Naive thymus-derived CD4-positive, alpha-beta T cell (primary cell): ENCODE results near the gene ISX. TPM values are rescaled to one million over a fixed set of nuclear protein-coding genes. Genes with fewer than 3 reads are reported as not detected.

Source experiments
- ATAC-seq: fragments of 150-1000 bp; cut with Tn5 transposase; 2 replicates; pipeline ENCODE4 v1.10.0; 2021; ENCODE audit warnings: mild to moderate bottlenecking, moderate library complexity
- CTCF ChIA-PET: fragments of 350-600 bp; sonication (Branson Sonifier 250); formaldehyde crosslinking; loops from one replicate; lab custom pipeline; 2021; ENCODE audit warnings: antibody characterized with exemption; lab: Charles Lee
- POLR2A ChIA-PET: fragments of 350-600 bp; sonication (Branson Sonifier 250); formaldehyde crosslinking; loops from one replicate; lab custom pipeline; 2021; ENCODE audit warnings: antibody characterized with exemption, inconsistent platforms; lab: Charles Lee
- DNase-seq, 9 donors: peaks; one replicate each; pipeline versions ENCODE4 v3.0.0 to v3.0.0-alpha.2; 2020 to 2022; ENCODE audit warnings: mixed read lengths in 1 of 9
- H3K27ac ChIP-seq: one replicate; pipeline ENCODE4 v1.7.0; 2013; ENCODE audit warnings: mild to moderate bottlenecking, low read depth, low read length, moderate library complexity
- H3K27me3 ChIP-seq, 2 donors: one replicate each; pipeline ENCODE4 v1.7.0; 2013; ENCODE audit warnings: low read length in 2 of 2, mild to moderate bottlenecking in 2 of 2, moderate library complexity in 2 of 2; ENCODE audit not compliant: control insufficient read depth in 2 of 2, insufficient read depth in 2 of 2
- H3K36me3 ChIP-seq, 3 experiments: 1 replicate in 2 of 3; 2 replicates in 1 of 3; pipeline ENCODE4 v1.7.0; 2013; ENCODE audit warnings: low read length in 3 of 3, mild to moderate bottlenecking in 3 of 3, moderate library complexity in 1 of 3; ENCODE audit not compliant: insufficient read depth in 3 of 3, control insufficient read depth in 2 of 3
- H3K4me1 ChIP-seq, 2 donors: one replicate each; pipeline ENCODE4 v1.7.0; 2013; ENCODE audit warnings: low read length in 2 of 2, mild to moderate bottlenecking in 2 of 2, moderate library complexity in 1 of 2; ENCODE audit not compliant: control insufficient read depth in 2 of 2, insufficient read depth in 2 of 2
- H3K4me3 ChIP-seq: 2 replicates; pipeline ENCODE4 v1.7.0; 2013; ENCODE audit warnings: mild to moderate bottlenecking, low read length
- H3K9me3 ChIP-seq, 3 experiments: 1 replicate in 2 of 3; 2 replicates in 1 of 3; pipeline ENCODE4 v1.7.0; 2013; ENCODE audit warnings: low read length in 3 of 3; ENCODE audit not compliant: control insufficient read depth in 2 of 3
- H3K27ac Mint-ChIP-seq, 9 donors: one replicate each; pipeline ENCODE4 v1.8.0; 2020 to 2022; ENCODE audit warnings: mixed read lengths in 9 of 9, mild to moderate bottlenecking in 8 of 9, moderate library complexity in 5 of 9, inconsistent platforms in 2 of 9
- H3K27me3 Mint-ChIP-seq, 5 donors: one replicate each; pipeline ENCODE4 v1.8.0; 2021 to 2022; ENCODE audit warnings: mixed read lengths in 5 of 5, mild to moderate bottlenecking in 1 of 5
- H3K36me3 Mint-ChIP-seq, 5 donors: one replicate each; pipeline ENCODE4 v1.8.0; 2020 to 2022; ENCODE audit warnings: mixed read lengths in 5 of 5, mild to moderate bottlenecking in 3 of 5, inconsistent platforms in 1 of 5
- H3K4me1 Mint-ChIP-seq, 7 donors: one replicate each; pipeline ENCODE4 v1.8.0; 2020 to 2022; ENCODE audit warnings: mixed read lengths in 7 of 7, mild to moderate bottlenecking in 3 of 7, inconsistent platforms in 1 of 7
- H3K4me3 Mint-ChIP-seq, 10 donors: one replicate each; pipeline ENCODE4 v1.8.0; 2020 to 2022; ENCODE audit warnings: mild to moderate bottlenecking in 10 of 10, mixed read lengths in 10 of 10, moderate library complexity in 6 of 10, inconsistent platforms in 2 of 10
- H3K9me3 Mint-ChIP-seq, 11 donors: one replicate each; pipeline ENCODE4 v1.8.0; 2020 to 2022; ENCODE audit warnings: mixed read lengths in 11 of 11, mild to moderate bottlenecking in 4 of 11, inconsistent platforms in 1 of 11, moderate library complexity in 1 of 11
- intact Hi-C, 2 donors: fragments of 100-400 bp; cut with micrococcal nuclease; formaldehyde crosslinking; loops; one replicate each; pipeline ENCODE4 v1.15.1; 2023
- polyA plus RNA-seq, 2 donors: library from polyadenylated mRNA; unstranded; fragments of 300-500 nt; fragmentation: Illumina TruSeq; gene quantifications; one replicate each; pipeline ENCODE4 v1.2.3, GENCODE V29; 2021
- total RNA-seq, 6 experiments: library from RNA in 5 of 6; stranded (reverse) in 5 of 6; gene quantifications; 1 replicate in 5 of 6; 2 replicates in 1 of 6; pipeline ENCODE4 v1.2.3 and lab custom pipeline; 2021 to 2026

The ISX gene
- total and polyA plus RNA-seq, 7 experiments from 2014 or later: not detected

- DNase-seq (no peak), ATAC-seq (no peak)
- H3K27ac ChIP-seq: no peak overlapping the region
- H3K27me3 ChIP-seq: peaks cover 0 to 3% of the 10 kb centered on the region in 2 donors
- no peaks in the 10 kb centered on the region for H3K4me1 ChIP-seq
- intact Hi-C loops: no loop called here
- no peaks in the 10 kb centered on the region for H3K36me3 ChIP-seq
- H3K9me3 ChIP-seq: no peaks in the 10 kb centered on the region
- no peak overlapping the region for H3K27ac Mint-ChIP-seq
- POLR2A ChIA-PET: no interaction called here
- peaks cover 0 to 6% (median 4%) of the 10 kb centered on the region in 11 donors for H3K9me3 Mint-ChIP-seq
- H3K4me3 Mint-ChIP-seq: no peak overlapping the region
- CTCF ChIA-PET: no interaction called here
- no peak overlapping the region for H3K4me3 ChIP-seq
- H3K36me3 Mint-ChIP-seq: no peaks in the 10 kb centered on the region
- H3K4me1 Mint-ChIP-seq: no peaks in the 10 kb centered on the region
- H3K27me3 Mint-ChIP-seq: peaks cover 0 to 29% (median 4%) of the 10 kb centered on the region in 5 donors
Observed at GRCh38 chr22:35056486-35056885, 9.5 kb upstream of the ISX start.

- Mint-ChIP-seq H3K27me3 (peaks cover 0 to 29% (median 4%) of the 10 kb centered on the region in 5 donors), H3K4me3 (no peak overlapping the region), H3K27ac (no peak overlapping the region), H3K36me3 (no peaks in the 10 kb centered on the region), H3K4me1 (no peaks in the 10 kb centered on the region), H3K9me3 (peaks cover 0 to 6% (median 4%) of the 10 kb centered on the region in 11 donors)
- intact Hi-C loops: no loop called here
- no peak for DNase-seq
- H3K36me3 ChIP-seq: no peaks in the 10 kb centered on the region
- no peak overlapping the region for H3K4me3 ChIP-seq
- no peaks in the 10 kb centered on the region for H3K4me1 ChIP-seq
- peaks cover 0 to 3% of the 10 kb centered on the region in 2 donors for H3K27me3 ChIP-seq
- ChIA-PET POLR2A (no interaction called here), CTCF (no interaction called here)
- ATAC-seq: no peak
- no peaks in the 10 kb centered on the region for H3K9me3 ChIP-seq
- H3K27ac ChIP-seq: no peak overlapping the region
Observed at GRCh38 chr22:35057155-35057554, 8.8 kb upstream of the ISX start.

GRCh38 chr22:35059632-35060031 is 6.3 kb upstream of the ISX start:
- no peak overlapping the region for H3K4me3 Mint-ChIP-seq
- Histone ChIP-seq H3K27ac (no peak overlapping the region), H3K36me3 (no peaks in the 10 kb centered on the region), H3K4me3 (no peak overlapping the region), H3K27me3 (peaks cover 0 to 3% of the 10 kb centered on the region in 2 donors), H3K9me3 (no peaks in the 10 kb centered on the region), H3K4me1 (no peaks in the 10 kb centered on the region)
- POLR2A ChIA-PET: no interaction called here
- H3K36me3 Mint-ChIP-seq: no peaks in the 10 kb centered on the region
- no peak overlapping the region for H3K27ac Mint-ChIP-seq
- DNase-seq (no peak), ATAC-seq (no peak)
- intact Hi-C loops: no loop called here
- H3K4me1 Mint-ChIP-seq: peaks cover 0 to 3% (median 0%) of the 10 kb centered on the region in 7 donors
- H3K27me3 Mint-ChIP-seq: peaks cover 0 to 21% (median 6%) of the 10 kb centered on the region in 5 donors
- peaks cover 0 to 7% (median 4%) of the 10 kb centered on the region in 11 donors for H3K9me3 Mint-ChIP-seq
- CTCF ChIA-PET: no interaction called here

- CTCF ChIA-PET: no interaction called here
- H3K27ac ChIP-seq: no peak overlapping the region
- Mint-ChIP-seq H3K9me3 (peaks cover 0 to 4% (median 1%) of the 10 kb centered on the region in 11 donors), H3K36me3 (no peaks in the 10 kb centered on the region), H3K4me3 (no peak overlapping the region), H3K4me1 (peaks cover 0 to 5% (median 0%) of the 10 kb centered on the region in 7 donors), H3K27me3 (peaks cover 0 to 17% (median 9%) of the 10 kb centered on the region in 5 donors), H3K27ac (peak overlapping the region in 1 of 9 donors; percentile 21)
- no peak overlapping the region for H3K4me3 ChIP-seq
- POLR2A ChIA-PET: no interaction called here
- no peaks in the 10 kb centered on the region for H3K36me3 ChIP-seq
- intact Hi-C loops: no loop called here
- no peaks in the 10 kb centered on the region for H3K4me1 ChIP-seq
- H3K27me3 ChIP-seq: no peaks in the 10 kb centered on the region
- ATAC-seq (no peak), DNase-seq (no peak)
- no peaks in the 10 kb centered on the region for H3K9me3 ChIP-seq
Observed at GRCh38 chr22:35064664-35065063, 1.3 kb upstream of the ISX start.

GRCh38 chr22:35065183-35065582 is 775 bp upstream of the ISX start:
- Mint-ChIP-seq H3K4me1 (peaks cover 0 to 5% (median 0%) of the 10 kb centered on the region in 7 donors), H3K36me3 (no peaks in the 10 kb centered on the region), H3K27ac (no peak overlapping the region), H3K27me3 (peaks cover 0 to 17% (median 9%) of the 10 kb centered on the region in 5 donors), H3K4me3 (no peak overlapping the region), H3K9me3 (peaks cover 0 to 2% (median 0%) of the 10 kb centered on the region in 11 donors)
- POLR2A ChIA-PET: no interaction called here
- Histone ChIP-seq H3K4me3 (no peak overlapping the region), H3K36me3 (no peaks in the 10 kb centered on the region), H3K9me3 (no peaks in the 10 kb centered on the region), H3K27me3 (no peaks in the 10 kb centered on the region), H3K27ac (no peak overlapping the region), H3K4me1 (no peaks in the 10 kb centered on the region)
- no peak for ATAC-seq
- intact Hi-C loops: no loop called here
- DNase-seq: no peak
- CTCF ChIA-PET: no interaction called here

- Histone ChIP-seq H3K9me3 (no peaks in the 10 kb centered on the region), H3K4me3 (no peak overlapping the region), H3K27me3 (no peaks in the 10 kb centered on the region), H3K36me3 (no peaks in the 10 kb centered on the region), H3K4me1 (no peaks in the 10 kb centered on the region), H3K27ac (no peak overlapping the region)
- no peaks in the 10 kb centered on the region for H3K36me3 Mint-ChIP-seq
- H3K4me1 Mint-ChIP-seq: peaks cover 0 to 5% (median 0%) of the 10 kb centered on the region in 7 donors
- intact Hi-C loops: no loop called here
- H3K27ac Mint-ChIP-seq: no peak overlapping the region
- POLR2A ChIA-PET: no interaction called here
- DNase-seq: no peak
- CTCF ChIA-PET: no interaction called here
- H3K4me3 Mint-ChIP-seq: no peak overlapping the region
- ATAC-seq: no peak
- peaks cover 0 to 2% (median 0%) of the 10 kb centered on the region in 11 donors for H3K9me3 Mint-ChIP-seq
- H3K27me3 Mint-ChIP-seq: peaks cover 0 to 22% (median 9%) of the 10 kb centered on the region in 5 donors
Observed at GRCh38 chr22:35066768-35067167, 810 bp downstream of the ISX start.

GRCh38 chr22:35069541-35069940 is 3.6 kb downstream of the ISX start:
- Mint-ChIP-seq H3K9me3 (peaks cover 0 to 2% (median 0%) of the 10 kb centered on the region in 11 donors), H3K27me3 (peaks cover 0 to 22% (median 9%) of the 10 kb centered on the region in 5 donors), H3K36me3 (no peaks in the 10 kb centered on the region), H3K4me3 (no peak overlapping the region), H3K27ac (no peak overlapping the region), H3K4me1 (peaks cover 0 to 3% (median 0%) of the 10 kb centered on the region in 7 donors)
- no peak overlapping the region for H3K27ac ChIP-seq
- H3K9me3 ChIP-seq: no peaks in the 10 kb centered on the region
- no peak overlapping the region for H3K4me3 ChIP-seq
- H3K27me3 ChIP-seq: no peaks in the 10 kb centered on the region
- ChIA-PET CTCF (no interaction called here), POLR2A (no interaction called here)
- no peaks in the 10 kb centered on the region for H3K36me3 ChIP-seq
- intact Hi-C loops: no loop called here
- H3K4me1 ChIP-seq: no peaks in the 10 kb centered on the region
- DNase-seq: no peak
- ATAC-seq: no peak
